ENCODE data around the gene DIO3. TPM values are rescaled to one million over a fixed set of nuclear protein-coding genes. Genes with fewer than 3 reads are reported as not detected.

DIO3 gene
- total and polyA plus RNA-seq, 2 of the 4 experiments (the other 2 are of a cell fraction) = not detected

DNA sequence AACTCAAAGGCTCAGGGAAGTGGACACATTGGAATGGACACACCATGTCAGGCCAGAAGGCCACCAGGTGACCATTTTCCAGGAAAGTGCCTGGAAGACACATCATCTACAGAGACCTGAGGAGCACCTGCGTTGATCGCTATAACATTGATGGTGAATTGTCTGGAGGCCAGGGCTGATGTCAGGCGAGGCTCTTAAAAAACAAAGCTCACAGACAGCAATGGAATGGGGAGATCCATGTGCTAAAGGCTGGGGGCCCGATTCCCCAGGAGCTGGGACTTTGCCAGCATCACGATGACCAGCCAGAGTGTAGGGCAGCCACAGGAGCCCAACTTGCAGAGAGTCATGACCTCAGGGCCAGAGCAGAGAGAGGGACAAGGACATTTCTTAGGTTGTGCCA, 30.3 kb downstream of the DIO3 start:
- DNase-seq = no peak
- TF ChIP-seq POLR2A (IDR thresholded peaks at IDR 0.05; ENCODE audit: low read depth, low read length) (no peak), NFE2L2 (IDR thresholded peaks at IDR 0.05; ENCODE audit: low read depth, low read length) (no peak), MAFK (IDR thresholded peaks at IDR 0.05; ENCODE audit: low read depth, low read length) (no peak), RCOR1 (IDR thresholded peaks at IDR 0.05; ENCODE audit: insufficient replicate concordance, low read length) (no peak), SMC3 (IDR thresholded peaks at IDR 0.05; ENCODE audit: low read depth, low read length) (no peak), RFX5 (IDR thresholded peaks at IDR 0.05; ENCODE audit: low read depth, low read length) (no peak)
- intact Hi-C loops (cut with micrococcal nuclease) (no loop called here), dilution Hi-C loops (cut with HindIII; ENCODE audit: low sequenced_read_pairs, unreplicated experiment) (no loop called here), in situ Hi-C loops (cut with MboI; ENCODE audit: low sequenced_read_pairs) (no loop called here)
- Histone ChIP-seq H3K36me3 (ENCODE audit: control insufficient read depth, insufficient read depth, low read length) (no peaks in the 10 kb centered on the region), H3K4me3 (ENCODE audit: insufficient read depth, low read depth, low read length) (no peak overlapping the region), H4K91ac (ENCODE audit: insufficient read depth, low read depth, low read length) (no peak overlapping the region), H3K9me1 (ENCODE audit: insufficient read depth, low read length) (no peaks in the 10 kb centered on the region), H2AK9ac (replicated peaks; ENCODE audit: low read depth, low read length, poor library complexity) (no peak overlapping the region), H2BK5ac (ENCODE audit: low read depth, low read length, poor library complexity, severe bottlenecking) (no peak overlapping the region), H3K79me1 (ENCODE audit: low read depth in 1 of 2, low read length in 2 of 2) (no peaks in the 10 kb centered on the region), H2BK120ac (ENCODE audit: low read depth, low read length) (no peak overlapping the region), H2AFZ (replicated peaks; ENCODE audit: low read length, poor library complexity) (no peak overlapping the region), H3K9me3 (ENCODE audit: control insufficient read depth, insufficient read depth, low read length) (no peaks in the 10 kb centered on the region), H3K14ac (replicated peaks; ENCODE audit: low read depth, low read length) (no peak overlapping the region), H3K18ac (ENCODE audit: low read depth, low read length) (no peak overlapping the region), H3K56ac (ENCODE audit: extremely low read depth, insufficient read depth, low read length) (no peak overlapping the region), H3K9ac (ENCODE audit: low read depth, low read length) (no peak overlapping the region), H3K4me2 (ENCODE audit: low read depth, low read length) (no peak overlapping the region), H4K8ac (ENCODE audit: low read depth in 2 of 2, low read length in 2 of 2) (no peak overlapping the region), H3K4ac (ENCODE audit: low read depth, low read length) (no peak overlapping the region), H4K20me1 (ENCODE audit: insufficient read depth, low read length) (no peaks in the 10 kb centered on the region), H3K4me1 (ENCODE audit: control insufficient read depth, insufficient read depth, low read length) (no peaks in the 10 kb centered on the region), H3K27me3 (ENCODE audit: control insufficient read depth, insufficient read depth, low read length) (peaks cover 12% of the 10 kb centered on the region; the same call in 1 of the 2 replicates), H2AK5ac (ENCODE audit: low read depth, low read length) (no peak overlapping the region), H3K27ac (ENCODE audit: insufficient read depth, low read length) (no peak overlapping the region), H2BK20ac (ENCODE audit: low read depth, low read length) (no peak overlapping the region), H3K23ac (ENCODE audit: low read depth, low read length) (no peak overlapping the region), H2BK15ac (ENCODE audit: low read depth, low read length) (no peak overlapping the region), H4K5ac (ENCODE audit: low read depth, low read length) (no peak overlapping the region)
- ChIA-PET POLR2A (ENCODE audit: unreplicated experiment) (no interaction called here), CTCF (no interaction called here)
- BruUV-seq (replicated peaks) = no TSS peak
- no peak for ATAC-seq (ENCODE audit: low read depth)
- 58% methylated on average over 5 of the region's 5 CpGs; no CpG with 5 or more reads in 1 of the 2 experiments for WGBS, 2 experiments (ENCODE audit: extremely low coverage in 2 of 2, insufficient read length in 1 of 2)

All from IMR-90 (cell line).